ENCODE results near the gene GNAI1.

The GNAI1 gene

DNA sequence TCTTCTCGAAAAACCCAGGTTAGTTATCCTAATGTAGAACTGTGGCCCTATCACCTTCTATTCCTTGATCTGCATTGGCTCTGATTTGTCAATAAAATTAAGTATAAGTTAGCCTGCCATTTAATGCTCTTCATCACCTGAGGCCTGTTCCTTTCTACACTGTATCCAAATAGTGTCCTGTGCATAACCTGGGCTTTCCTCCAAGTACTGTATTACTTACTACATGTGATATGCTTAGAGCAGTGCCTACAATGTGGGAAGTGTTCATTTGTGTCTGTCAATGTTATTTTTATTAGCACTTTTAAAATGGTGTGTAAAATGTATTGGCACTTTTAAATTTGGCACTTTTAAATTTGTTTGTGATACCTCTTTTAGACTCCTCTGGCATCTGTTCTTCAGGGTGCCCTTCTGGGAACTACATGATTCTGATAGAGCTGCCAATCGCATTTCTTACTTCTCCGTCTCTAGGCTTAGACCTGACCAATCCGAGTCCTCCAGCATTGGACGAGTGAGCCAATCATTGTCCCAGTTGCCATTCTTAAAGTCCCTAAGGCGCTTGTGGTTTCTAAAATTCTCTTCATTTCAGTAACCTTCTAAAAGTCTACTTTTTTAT lies 85.5 kb downstream of the GNAI1 start:
- FAIRE-seq = no peak
- DNase-seq (ENCODE audit: insufficient read length, low spot score) = no peak
- TF ChIP-seq, protein P1, sequence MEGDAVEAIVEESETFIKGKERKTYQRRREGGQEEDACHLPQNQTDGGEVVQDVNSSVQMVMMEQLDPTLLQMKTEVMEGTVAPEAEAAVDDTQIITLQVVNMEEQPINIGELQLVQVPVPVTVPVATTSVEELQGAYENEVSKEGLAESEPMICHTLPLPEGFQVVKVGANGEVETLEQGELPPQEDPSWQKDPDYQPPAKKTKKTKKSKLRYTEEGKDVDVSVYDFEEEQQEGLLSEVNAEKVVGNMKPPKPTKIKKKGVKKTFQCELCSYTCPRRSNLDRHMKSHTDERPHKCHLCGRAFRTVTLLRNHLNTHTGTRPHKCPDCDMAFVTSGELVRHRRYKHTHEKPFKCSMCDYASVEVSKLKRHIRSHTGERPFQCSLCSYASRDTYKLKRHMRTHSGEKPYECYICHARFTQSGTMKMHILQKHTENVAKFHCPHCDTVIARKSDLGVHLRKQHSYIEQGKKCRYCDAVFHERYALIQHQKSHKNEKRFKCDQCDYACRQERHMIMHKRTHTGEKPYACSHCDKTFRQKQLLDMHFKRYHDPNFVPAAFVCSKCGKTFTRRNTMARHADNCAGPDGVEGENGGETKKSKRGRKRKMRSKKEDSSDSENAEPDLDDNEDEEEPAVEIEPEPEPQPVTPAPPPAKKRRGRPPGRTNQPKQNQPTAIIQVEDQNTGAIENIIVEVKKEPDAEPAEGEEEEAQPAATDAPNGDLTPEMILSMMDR (IDR thresholded peaks at IDR 0.05; ENCODE audit: insufficient read depth, missing control alignments) = no peak

DNA sequence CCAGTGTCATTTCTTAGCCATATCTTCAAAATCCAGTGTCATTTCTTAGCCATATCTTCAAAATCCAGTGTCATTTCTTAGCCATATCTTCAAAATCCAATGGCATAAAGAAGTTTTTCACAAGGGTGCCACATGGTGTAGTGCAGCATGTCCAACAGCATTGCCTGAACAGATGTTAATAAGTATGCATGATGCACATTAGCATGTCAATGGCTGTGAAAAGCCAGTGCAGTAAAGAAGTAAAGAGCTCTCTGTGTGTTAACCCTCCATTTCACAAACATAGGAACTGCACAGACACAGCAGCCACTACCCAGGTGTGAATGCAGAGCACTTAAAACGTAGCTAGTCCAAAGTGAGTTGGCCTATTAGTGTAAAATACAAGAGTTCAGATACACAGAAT lies 89.8 kb downstream of the GNAI1 start:
- TF ChIP-seq, protein P1 (IDR thresholded peaks at IDR 0.05; ENCODE audit: insufficient read depth, missing control alignments) = no peak
- FAIRE-seq (no peak), DNase-seq (ENCODE audit: insufficient read length, low spot score) (no peak)

DNA sequence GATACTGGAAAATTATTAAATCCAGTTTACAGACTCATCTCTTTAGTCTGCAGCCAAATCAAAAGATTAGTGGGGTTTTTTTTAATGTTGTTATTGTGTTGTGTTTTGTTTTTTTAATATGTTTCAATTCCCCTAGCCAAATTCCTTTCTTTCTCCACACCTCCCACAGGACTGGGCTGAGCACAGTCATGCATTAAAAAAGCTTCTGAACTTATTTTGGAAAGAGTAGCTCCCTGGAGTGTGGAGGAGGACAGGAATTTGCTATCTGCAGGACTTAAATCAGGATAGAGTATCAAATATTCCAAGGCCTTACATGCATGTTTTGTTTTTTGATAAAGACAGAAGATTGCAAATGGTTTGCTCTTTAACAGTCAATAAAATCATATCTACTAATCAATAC lies 90.7 kb downstream of the GNAI1 start:
- DNase-seq (ENCODE audit: insufficient read length, low spot score) = no peak
- TF ChIP-seq, protein P1 (IDR thresholded peaks at IDR 0.05; ENCODE audit: insufficient read depth, missing control alignments) = no peak
- FAIRE-seq = peak; percentile 48

DNA sequence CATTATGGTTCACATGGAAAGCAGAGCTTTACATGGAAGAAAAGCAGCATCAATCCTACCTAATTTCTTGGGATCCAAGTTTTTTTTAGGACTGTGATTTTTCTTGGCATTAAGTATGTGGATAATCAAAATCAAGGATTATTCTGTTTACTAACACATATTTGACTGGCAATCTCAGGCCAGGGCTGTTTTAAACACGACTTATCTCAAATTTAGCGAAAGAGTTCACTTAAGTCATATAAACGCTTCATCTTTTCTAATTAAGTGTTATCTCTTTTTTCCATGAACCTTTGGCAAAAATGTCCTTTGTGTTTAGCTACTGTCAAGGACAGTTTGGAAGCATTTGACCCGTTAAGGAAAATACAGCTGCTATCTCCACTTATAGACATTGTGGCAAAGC lies 92.0 kb downstream of the GNAI1 start:
- TF ChIP-seq, protein P1 (IDR thresholded peaks at IDR 0.05; ENCODE audit: insufficient read depth, missing control alignments) = no peak

DNA sequence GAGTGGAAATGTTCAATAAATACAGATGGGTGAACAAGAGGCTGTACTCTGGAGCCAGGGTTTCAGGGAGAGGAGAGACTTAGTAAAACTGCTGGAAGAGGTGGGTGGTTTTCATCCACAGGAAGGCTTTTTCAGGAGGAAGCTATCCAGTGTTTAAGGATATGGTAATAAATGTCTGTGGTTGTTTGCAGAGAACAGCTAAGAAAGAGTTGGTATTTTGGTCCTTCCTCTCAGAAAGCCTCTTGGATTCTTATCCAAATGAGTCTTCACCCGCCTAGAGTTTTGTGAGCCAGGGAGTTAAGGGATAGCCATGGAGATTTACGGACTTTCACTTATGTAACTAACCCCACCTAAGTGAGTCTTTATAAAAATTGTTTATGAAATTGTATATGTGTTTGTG lies 95.7 kb downstream of the GNAI1 start:
- no peak for FAIRE-seq
- no peak for DNase-seq (ENCODE audit: insufficient read length, low spot score)
- TF ChIP-seq, protein P1 (IDR thresholded peaks at IDR 0.05; ENCODE audit: insufficient read depth, missing control alignments) = no peak

More for the DNA sequence above, 92.0 kb downstream of the GNAI1 start:
- FAIRE-seq = no peak
- DNase-seq (ENCODE audit: insufficient read length, low spot score) = no peak

GRCh38 chr7:80231707-80232106 lies 97.1 kb downstream of the GNAI1 start:
- TF ChIP-seq, protein P1 (IDR thresholded peaks at IDR 0.05; ENCODE audit: insufficient read depth, missing control alignments) = no peak
- DNase-seq (ENCODE audit: insufficient read length, low spot score) (no peak), FAIRE-seq (no peak)

DNA sequence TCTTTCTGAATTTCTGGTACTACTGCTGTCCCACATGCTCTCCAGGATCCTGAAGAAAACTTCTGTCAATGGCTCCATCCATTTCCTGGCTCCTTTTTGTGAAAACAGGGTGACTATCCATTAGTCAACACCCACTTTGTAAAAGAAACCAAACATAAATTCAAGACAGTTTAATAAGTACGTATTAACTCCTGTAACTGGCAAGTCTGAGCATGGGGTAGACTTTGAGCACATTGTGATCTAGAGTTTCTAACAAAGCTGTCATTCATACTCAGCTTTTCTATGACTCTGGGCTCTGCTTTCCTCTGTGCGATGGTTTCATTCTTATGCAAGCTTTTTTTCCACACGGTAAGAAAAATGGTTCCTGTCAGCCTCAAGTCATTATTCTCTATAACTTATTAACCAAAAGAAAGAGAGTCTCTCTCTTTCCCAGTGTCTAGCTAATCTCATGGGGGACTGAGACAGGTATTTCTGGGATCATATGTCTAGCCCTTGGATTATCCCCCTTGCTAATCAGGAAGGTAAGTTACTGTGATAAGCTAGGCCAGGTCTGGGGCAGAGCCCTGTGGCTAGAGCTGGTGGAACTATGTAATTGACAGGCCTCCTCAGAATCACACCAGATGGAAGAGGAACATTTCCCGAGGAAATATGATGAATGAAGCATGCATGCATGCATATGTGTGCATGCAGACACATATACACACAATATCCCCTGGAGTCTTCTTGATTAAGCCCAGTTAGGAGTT lies 98.5 kb downstream of the GNAI1 start:
- TF ChIP-seq, protein P1 (IDR thresholded peaks at IDR 0.05; ENCODE audit: insufficient read depth, missing control alignments) = no peak
- FAIRE-seq (no peak), DNase-seq (ENCODE audit: insufficient read length, low spot score) (no peak)
